ENCODE results near the gene STIM1.

DNA sequence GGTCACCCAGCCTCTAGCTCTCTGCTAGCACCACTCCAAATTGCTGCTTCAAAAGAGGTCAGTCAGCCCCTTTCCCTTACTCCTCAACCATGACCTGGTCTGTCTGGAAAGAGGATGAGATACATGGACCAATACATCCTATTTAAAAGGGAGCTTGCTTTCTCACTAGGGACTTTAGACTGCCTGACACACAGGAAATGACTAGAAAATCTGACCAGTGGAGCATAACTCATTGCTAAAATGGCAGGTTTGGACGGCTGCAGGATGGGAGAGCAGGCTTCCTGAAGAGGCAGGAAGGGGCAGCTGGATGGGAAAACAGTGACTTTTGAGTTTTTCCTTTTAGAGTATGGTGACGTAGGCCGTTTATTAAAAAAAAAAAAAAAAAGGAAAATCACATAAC, 25.3 kb downstream of the STIM1 start:
- no peak for TF ChIP-seq TCF4 (CRISPR knock-in tag; IDR thresholded peaks at IDR 0.05; ENCODE audit: borderline replicate concordance)
- TF ChIP-seq, protein P1, sequence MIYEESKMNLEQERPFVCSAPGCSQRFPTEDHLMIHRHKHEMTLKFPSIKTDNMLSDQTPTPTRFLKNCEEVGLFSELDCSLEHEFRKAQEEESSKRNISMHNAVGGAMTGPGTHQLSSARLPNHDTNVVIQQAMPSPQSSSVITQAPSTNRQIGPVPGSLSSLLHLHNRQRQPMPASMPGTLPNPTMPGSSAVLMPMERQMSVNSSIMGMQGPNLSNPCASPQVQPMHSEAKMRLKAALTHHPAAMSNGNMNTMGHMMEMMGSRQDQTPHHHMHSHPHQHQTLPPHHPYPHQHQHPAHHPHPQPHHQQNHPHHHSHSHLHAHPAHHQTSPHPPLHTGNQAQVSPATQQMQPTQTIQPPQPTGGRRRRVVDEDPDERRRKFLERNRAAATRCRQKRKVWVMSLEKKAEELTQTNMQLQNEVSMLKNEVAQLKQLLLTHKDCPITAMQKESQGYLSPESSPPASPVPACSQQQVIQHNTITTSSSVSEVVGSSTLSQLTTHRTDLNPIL (CRISPR knock-in tag; IDR thresholded peaks at IDR 0.05; ENCODE audit: low read depth), result no peak
- no peak for TF ChIP-seq ZNF70 (CRISPR knock-in tag; IDR thresholded peaks at IDR 0.05)
- TF ChIP-seq ZNF565 (CRISPR knock-in tag; conservative IDR thresholded peaks at IDR 0.05; ENCODE audit: low read depth), result no peak
- no peak for TF ChIP-seq ZFP3 (CRISPR knock-in tag; IDR thresholded peaks at IDR 0.05)
- TF ChIP-seq SNAI2 (CRISPR knock-in tag; IDR thresholded peaks at IDR 0.05), result no peak
- TF ChIP-seq ARNTL (CRISPR knock-in tag; IDR thresholded peaks at IDR 0.05; ENCODE audit: borderline replicate concordance, low read depth), result no peak

Data from SK-N-SH treated with all-trans-retinoic acid at 6 μM for 48 hours (cell line).